K562 treated with DMSO at 1 percent for 48 hours (cell line): ENCODE results near the gene RUBCNL. TPM values are rescaled to one million over a fixed set of nuclear protein-coding genes. Genes with fewer than 3 reads are reported as not detected.

ENCODE experiments used
- total RNA-seq: library from RNA; unstranded; fragments of 300-600 nt; gene quantifications from 2 replicates; pipeline ENCODE4 v1.2.3, GENCODE V29; 2022; ENCODE audit warnings: low replicate concordance; ENCODE audit errors: extremely low read depth

RUBCNL gene
- not detected in 2 replicates for total RNA-seq

DNA sequence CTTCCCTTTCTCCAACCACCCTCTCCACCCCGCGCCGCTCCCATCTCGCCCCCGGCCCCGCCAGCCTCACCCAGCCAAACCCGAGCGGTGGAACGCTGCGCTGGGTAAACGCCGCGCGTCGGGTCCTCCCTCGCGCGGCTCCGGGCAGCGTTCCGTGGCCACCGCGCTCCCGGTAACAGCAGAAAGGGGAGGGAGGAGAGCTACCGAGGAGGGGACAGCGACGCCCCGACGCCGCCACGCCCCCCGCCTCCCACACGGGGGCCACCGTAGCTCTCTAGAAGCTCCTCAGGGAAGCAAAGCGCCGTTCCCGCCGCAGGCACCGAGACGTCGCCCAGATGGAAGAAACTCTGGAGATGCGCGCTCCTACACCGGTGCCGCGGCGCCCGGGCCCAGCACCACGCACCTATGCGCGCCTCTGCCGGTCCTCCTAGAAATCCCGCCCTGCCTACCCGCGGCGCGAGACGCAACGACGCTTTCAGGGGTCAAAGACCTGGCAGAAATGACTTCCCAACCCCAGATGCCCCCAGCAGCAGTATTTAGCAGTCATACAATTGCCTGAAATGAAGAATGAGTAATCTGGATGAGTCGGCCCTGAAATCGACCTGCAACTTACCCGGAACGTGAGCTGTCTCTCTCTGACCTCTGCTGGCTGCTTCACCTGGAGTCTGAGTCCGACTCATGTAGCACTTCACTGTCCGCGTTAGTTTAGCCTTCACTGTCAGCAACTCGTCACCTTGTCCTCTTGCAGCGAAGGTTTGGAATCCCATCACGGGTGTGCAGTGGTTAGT is at the start of gene RUBCNL:
RUBCNL (minus strand) TSS at position 189 of the 788 bp plus-strand sequence. CDS start 14,777 bp downstream, outside the sequence.

Other genes starting within 250 kb of the RUBCNL start
- gene LCP1, start 205.1 kb downstream of the RUBCNL start, total RNA-seq: 205 and 662 TPM in 2 replicates
- not detected in 2 replicates for gene LRRC63, start 175.3 kb downstream of the RUBCNL start, total RNA-seq
- gene LRCH1, start 165.9 kb upstream of the RUBCNL start, total RNA-seq: not detected in 2 replicates